HG03342 (cell line): ENCODE measurements around the gene ARMH1.

Experiments used
- ATAC-seq: cut with Tn5 transposase; IDR thresholded peaks from one replicate; pipeline ENCODE4 v1.9.1; 2021; ENCODE audit warnings: mild to moderate bottlenecking, moderate library complexity; ENCODE audit not compliant: unreplicated experiment

The ARMH1 gene

GRCh38 chr1:44643721-44644334 is 30.7 kb upstream of the ARMH1 start:
- no peak for ATAC-seq

GRCh38 chr1:44644806-44645205 is 29.7 kb upstream of the ARMH1 start:
- ATAC-seq = no peak

GRCh38 chr1:44645476-44646244 is 28.9 kb upstream of the ARMH1 start:
- ATAC-seq = no peak

- no peak for ATAC-seq
Observed at GRCh38 chr1:44646261-44647110, 28.0 kb upstream of the ARMH1 start.

- ATAC-seq = no peak
Observed at GRCh38 chr1:44647896-44648295, 26.6 kb upstream of the ARMH1 start.

GRCh38 chr1:44648529-44649250 is 25.8 kb upstream of the ARMH1 start:
- ATAC-seq = no peak

GRCh38 chr1:44649788-44650158 is 24.7 kb upstream of the ARMH1 start:
- ATAC-seq = no peak

- ATAC-seq = no peak
Observed at GRCh38 chr1:44650159-44650831, 24.2 kb upstream of the ARMH1 start.

- ATAC-seq = no peak
Observed at GRCh38 chr1:44651069-44651468, 23.4 kb upstream of the ARMH1 start.

- peak; percentile 55 for ATAC-seq
Observed at GRCh38 chr1:44652445-44653106, 21.9 kb upstream of the ARMH1 start.

GRCh38 chr1:44653107-44653964 is 21.2 kb upstream of the ARMH1 start:
- ATAC-seq = no peak

- ATAC-seq = no peak
Observed at GRCh38 chr1:44654621-44655187, 19.8 kb upstream of the ARMH1 start.

- ATAC-seq = no peak
Observed at GRCh38 chr1:44655609-44656008, 18.9 kb upstream of the ARMH1 start.

GRCh38 chr1:44659566-44659965 is 14.9 kb upstream of the ARMH1 start:
- ATAC-seq = no peak

- no peak for ATAC-seq
Observed at GRCh38 chr1:44660176-44660575, 14.3 kb upstream of the ARMH1 start.

GRCh38 chr1:44661781-44662682 is 12.5 kb upstream of the ARMH1 start:
- no peak for ATAC-seq

GRCh38 chr1:44662683-44663030 is 11.9 kb upstream of the ARMH1 start:
- ATAC-seq = no peak

GRCh38 chr1:44663417-44663816 is 11.1 kb upstream of the ARMH1 start:
- ATAC-seq = no peak
